Neural progenitor cell (in vitro differentiated cells): ENCODE measurements around the gene EPHB1.

Experiments used
- CTCF ChIP-seq: fragments of 200-600 bp; sonication (generic); IDR thresholded peaks from 2 replicates; pipeline ENCODE4 v1.5.1; 2017; ENCODE audit warnings: antibody characterized with exemption, mild to moderate bottlenecking
- EZH2 ChIP-seq: fragments of 200-600 bp; sonication (generic); IDR thresholded peaks from 2 replicates; pipeline ENCODE4 v1.6.1; 2017; ENCODE audit warnings: antibody characterized with exemption, mild to moderate bottlenecking, moderate library complexity
- EZH2phosphoT487 ChIP-seq: fragments of 200-600 bp; sonication (generic); IDR thresholded peaks from 2 replicates; pipeline ENCODE4 v1.6.1; 2017; ENCODE audit warnings: antibody characterized with exemption

GRCh38 chr3:134753999-134754742 lies 40.9 kb upstream of the EPHB1 start:
- TF ChIP-seq CTCF: peak; percentile 13
- TF ChIP-seq EZH2phosphoT487: no peak
- TF ChIP-seq EZH2: no peak
